ENCODE data around the gene AFF3.
"Not testable (repeated sequence)": the region's sequence is repeated elsewhere in the genome, so short reads cannot be mapped to it uniquely, and the experiment has no call there.

Gene AFF3

DNA sequence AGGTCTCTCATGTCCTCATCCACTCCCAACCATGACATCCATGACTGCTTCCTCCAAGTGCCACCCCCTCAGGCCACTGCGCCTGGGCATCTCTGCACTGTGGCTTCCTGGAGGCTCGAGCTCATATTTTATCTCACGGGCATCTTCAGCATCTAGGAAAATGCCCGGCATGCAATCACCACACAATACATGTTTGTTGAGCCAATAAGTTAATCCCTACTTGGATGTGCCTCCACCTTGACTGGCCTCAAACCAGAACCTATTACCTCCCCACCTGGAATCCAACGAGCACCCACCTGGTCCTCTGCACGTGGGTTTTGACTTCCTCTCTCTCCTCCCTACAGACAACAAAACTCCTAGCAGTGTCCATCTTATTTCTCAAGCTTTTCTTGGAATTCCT lies 453.7 kb downstream of the AFF3 start:
- DNase-seq, result no peak

DNA sequence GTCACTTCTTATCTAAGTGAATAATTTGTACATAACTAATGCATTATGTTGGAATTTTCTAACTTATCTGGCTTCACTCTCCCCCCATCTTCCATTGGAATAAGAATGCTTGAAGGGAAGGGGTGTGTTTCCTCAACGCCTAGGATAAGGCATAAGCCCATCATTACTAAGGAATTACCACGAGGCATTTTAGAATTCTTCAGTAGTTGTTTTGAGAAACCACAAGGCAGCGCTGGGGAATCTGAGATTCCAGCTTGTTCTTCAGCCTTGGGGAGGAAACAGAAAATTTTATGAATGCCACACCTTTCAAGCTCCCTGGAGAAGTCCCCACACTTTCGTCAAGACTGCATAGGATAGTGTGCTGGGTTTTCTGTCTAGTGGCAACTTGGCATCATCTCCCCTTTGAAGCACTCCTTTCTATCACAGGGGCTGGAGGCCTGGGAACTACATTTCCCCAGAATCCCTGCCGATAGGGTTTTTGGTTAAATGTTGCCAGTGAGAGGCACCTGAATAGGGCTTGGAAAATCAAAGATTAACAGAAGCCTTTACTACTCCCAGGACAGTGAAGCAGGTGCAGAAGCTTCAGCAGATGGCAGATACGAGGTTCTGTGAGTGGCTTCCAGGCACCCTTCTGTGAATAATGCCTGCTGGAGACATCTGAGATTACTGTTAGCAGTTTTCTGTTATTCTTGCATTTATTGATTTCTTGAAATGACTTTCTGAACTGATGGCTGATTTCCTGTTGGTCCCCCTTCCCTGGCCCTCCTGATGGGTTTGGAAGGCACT lies 459.9 kb downstream of the AFF3 start:
- DNase-seq, result no peak

DNA sequence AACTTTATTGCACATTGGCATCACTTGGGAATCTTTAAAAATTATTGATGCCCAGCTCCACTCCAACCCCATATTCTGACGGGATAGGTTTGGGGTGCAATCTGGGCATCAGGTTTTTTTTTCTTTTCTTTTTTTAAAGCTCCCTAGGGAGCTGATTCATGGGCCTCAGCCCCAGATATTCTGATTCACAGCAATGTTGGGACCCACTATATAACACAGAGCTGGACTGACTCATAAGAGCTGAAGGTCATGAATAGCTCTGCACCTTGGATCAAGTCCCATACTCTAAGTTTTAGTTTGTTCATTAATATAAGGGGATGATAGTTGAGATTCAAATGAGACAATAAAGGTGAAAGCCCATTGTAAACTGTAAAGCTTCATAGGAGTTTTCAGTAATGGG lies 461.4 kb downstream of the AFF3 start:
- no peak for DNase-seq

DNA sequence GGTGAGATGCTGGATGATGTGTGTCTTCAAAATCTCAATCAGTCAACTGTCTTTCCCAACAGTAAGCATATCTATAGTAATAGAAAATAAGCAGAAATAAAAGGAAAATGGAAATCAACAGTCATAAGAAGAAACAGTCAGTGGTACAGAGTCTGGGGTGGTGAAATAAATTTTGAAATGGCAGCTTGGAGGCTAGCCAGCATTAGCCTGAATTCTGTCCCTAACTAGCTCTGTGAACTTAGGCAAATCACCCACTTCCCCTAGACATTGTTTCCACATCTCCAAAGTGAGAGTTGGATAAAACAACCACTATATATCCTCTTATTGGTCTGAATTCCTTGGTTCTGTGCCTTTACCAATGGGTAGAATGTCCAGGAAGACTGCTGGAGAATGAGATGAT lies 462.9 kb downstream of the AFF3 start:
- DNase-seq, result no peak

DNA sequence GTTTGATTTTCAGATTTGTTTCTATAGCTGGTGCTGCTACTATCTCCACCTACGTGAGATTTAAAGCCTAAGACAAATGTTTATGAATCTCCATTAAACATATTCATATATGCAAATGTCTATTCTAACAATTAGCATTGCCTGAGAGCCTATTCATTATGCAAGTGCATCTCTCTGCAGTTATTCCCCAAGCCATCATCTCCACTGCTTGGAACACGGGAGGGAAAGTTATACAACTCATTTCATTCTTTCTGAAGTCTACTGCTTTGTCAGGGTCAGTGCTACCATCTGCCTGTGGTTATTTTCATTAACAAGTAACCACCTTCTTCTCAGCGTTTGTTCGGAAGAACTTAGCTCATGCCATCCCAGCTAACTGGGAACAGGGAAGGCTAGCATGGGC lies 463.8 kb downstream of the AFF3 start:
- DNase-seq, result no peak

DNA sequence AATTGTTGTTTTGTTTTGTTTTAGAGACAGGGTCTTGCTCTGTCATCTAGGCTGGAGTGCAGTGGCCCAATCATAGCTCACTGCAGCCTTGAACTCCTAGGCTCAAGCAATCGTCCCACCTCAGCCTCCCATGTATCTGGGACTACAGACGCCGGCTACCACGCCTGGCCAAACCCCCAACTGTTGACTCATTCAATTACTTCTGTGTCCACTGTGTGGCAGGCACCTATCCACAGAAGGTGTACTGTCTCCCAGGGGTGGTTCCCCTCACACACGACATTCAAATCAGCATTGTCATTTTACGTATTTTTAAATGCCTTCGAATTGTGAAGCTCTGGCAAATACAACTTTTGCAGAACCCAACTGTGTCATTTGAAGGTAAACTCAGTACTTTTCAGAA lies 464.6 kb downstream of the AFF3 start:
- DNase-seq, result no peak

DNA sequence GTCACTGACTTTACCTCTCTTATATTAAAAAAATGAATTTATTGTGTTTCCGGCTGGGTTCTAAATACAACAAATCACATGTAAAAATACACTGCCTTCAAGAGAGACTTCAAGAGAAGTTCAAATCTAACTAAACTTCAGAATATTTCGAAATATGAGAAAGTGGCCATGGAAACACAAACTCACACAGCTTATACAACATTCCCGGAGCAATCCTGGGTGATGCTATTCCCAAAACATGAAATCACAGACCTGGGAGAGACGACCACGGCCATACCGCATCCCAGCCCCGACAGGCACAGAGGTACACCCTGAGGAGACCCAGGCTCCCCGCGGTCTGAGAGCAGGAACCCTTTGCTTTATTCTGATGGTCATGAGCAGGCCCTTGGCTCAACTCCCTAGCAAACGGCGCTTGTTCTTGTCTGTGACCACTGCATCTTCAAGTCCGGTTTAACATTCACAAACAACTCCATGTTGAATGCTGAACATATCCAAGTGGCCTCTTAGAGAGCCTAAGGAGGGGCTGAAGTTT lies 467.2 kb downstream of the AFF3 start:
- DNase-seq, result no peak

DNA sequence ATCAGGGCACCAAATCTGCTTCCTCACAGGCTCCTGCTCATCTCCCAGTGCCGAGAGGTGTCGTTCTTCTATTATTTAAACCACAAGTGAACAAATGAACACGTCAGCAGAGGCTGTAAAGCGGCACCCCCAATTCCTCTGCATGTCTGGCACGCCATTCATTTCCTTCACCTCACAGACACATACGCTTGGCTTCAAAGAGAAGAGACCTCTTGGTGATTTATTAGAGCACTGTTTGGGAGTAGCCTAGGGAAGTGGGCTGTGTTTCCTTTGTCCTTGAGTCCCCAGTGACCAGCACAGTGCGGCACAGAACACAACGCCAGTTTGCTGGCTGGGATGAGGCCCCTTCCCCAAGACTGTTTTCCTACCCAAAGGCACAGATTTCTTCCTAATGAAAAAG lies 468.3 kb downstream of the AFF3 start:
- DNase-seq, result no peak

DNA sequence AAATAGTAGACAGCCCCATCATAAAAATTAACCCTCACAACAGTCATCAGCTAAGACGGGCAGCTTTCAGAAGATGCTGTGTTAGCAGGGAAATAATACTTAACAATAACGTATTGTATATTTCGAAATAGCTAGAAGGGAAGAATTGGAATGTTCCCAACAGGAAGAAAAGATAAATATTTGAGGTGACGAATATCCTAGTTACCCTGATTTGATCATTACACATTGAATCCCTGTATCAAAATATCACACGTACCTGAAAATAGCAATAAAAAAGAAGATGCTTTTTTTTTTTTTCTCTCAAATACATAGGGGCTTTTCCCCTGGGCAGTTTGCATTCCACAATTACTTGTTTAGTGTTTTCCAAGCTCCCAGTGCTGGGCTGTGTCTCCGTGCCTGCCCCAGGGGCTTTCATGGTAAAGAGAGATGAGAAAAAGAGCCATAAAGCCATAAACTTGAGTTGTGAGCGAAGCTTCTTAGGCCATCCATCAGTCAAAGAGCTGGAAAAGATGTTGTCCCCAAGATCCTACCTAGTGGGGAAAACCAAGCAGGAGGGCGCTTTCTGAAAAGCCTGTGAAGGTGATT lies 469.5 kb downstream of the AFF3 start:
- DNase-seq, result no peak

DNA sequence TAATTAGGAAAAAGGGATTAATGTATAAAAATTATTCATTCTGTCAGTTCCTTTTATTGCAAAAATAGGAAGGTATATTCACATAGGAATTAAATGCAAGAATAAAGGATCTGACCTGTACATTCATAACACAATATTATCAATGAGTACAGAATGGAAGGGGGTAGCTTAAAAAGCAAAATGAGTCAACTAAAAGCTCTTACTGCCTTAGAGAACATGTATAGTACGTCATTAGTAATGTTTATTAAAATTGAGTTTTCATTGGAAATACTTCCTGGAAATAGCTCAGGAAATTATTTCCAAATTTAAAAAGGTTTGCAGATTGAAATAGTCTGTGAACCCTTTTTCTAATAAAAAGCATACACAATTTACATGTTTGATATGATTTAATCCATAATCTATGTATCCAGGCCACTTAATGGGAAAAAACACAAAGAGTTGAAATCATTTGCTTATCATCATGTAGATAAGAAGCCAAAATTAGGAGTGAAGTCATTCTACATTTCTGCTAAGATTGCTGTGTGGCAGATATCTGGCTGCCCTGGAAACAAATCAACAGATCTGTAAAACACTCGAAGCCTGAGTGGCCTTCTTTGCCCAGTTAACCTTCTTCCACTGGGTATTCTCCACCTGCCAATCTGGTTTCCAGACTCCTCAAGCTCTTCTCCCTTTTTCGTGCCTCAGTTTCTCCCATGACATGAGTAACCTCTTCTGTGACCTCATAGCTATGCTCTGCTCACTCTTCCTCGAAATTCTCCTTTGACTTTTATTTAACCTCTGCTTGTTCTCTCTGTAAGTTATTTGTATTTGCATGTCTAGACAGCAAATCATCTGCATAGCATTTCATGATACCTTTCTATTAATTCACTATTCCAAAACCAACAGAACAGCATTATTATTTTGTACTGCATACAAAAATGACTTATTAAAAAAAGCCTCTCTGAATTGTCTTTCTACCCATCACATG lies 471.3 kb downstream of the AFF3 start:
- no peak for DNase-seq

DNA sequence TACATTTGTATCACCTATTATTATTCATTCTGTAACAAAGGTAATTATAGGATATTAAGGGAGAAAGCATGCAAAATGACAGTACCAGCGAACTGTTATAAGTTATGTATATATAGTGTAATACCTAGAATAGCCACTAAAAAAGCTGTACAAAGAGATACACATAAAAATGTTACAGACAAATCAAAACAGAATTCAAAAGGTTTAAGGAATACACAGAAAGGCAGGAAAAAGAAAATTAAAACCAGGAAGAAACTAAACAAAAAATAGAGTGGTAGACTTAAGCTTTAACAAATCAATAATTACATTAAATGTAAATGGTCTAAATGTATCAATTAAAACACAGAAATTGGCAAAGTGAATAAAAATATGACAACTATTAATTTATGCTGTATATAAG lies 476.1 kb downstream of the AFF3 start:
- DNase-seq, result no peak

DNA sequence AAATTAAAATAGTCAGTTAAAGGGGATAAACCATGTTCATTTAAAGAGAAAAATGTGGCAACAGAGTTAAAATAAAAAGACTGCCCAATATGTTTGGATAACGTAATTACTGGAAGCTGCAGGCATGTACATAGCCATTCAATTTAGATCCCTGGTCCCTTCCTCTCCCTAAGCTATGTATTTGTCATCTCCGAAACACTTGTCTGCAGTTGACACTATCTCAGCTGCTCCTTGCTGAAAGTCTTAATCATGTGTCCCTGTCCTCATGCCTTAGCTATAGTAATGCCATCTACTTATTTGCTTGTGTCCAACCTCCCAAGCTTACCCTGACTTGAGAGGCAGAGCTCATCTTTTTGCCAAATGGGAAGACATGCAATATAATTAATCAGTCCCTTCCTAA lies 478.7 kb downstream of the AFF3 start:
- DNase-seq, result no peak

DNA sequence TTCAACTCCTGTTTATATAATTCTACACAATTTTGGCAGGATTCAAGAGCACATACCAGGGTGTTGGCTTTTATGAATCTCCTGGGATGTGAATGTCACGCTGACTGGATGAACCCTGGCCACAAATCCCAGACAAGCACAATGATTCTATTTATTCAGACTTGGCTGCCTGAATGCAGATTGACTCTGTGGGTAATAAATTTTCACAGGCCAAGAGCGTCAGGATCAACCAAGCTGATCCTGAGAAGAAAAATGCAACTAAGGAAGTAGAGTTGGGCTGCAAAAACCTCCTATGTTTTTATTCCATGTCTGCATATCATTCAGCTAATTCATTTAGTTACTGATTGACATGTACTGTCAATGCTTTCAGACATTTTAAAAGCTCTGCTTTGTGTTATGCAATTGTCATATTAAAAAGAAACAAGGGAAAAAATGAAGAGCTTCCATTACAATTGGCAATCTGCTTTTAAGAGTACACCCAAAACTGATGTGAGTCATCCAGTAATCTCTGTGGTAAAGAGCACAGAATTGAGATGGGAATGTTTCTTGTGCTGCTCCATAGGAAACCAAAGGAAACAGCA lies 479.5 kb downstream of the AFF3 start:
- DNase-seq, result no peak

DNA sequence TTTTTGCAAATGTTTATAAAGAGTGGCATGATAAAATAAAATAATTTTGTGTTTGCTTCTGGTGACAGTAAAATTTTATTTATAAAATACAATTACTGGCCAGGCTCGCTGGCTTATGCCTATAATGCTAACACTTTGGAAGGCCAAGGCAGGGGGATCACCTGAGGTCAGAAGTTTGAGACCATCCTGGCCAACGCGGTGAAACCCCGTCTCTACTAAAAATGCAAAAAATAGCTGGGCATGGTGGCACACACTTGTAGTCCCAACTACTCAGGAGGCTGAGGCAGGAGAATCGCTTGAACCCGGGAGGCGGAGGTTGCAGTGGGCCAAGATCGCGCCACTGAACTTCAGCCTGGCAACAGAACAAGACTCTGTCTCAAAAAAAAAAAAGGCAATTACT lies 480.6 kb downstream of the AFF3 start:
- DNase-seq, result not testable (repeated sequence)

DNA sequence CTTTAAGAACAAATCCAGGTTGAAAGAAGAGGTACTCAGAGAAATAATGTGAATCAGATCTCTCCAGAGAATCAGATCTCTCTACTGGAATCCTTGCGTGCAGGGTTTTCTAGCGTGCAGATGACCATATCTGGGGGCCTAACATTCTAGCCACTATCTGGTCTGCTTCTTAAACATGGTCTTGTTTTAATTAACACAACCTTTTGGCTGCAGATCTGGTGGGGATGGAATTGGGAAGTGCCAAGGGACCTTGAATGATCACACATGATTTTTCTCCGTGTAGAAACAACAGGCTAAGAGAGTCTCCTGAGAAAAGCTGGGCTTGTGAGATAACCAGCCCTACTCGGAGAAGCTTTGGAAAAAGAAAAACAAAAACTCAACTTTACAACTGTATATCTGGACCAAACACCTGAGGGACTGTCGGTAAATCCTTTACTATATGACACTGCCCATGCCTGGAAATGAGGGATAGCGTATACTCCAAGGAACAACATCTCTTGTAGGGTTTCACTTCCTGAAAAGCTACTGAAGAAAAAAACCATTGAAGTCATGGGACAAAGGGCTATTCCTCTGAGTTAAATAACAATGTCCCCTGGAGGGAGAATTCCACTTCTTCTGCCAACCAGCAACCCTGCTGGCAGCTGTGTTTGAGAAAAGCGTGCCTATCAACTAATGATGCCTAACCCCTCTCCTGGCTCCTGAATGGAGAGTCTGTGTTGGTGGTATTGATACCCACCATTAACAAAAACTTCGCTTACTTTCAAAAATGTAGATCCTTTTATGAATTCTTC lies 481.6 kb downstream of the AFF3 start:
- no peak for DNase-seq

DNA sequence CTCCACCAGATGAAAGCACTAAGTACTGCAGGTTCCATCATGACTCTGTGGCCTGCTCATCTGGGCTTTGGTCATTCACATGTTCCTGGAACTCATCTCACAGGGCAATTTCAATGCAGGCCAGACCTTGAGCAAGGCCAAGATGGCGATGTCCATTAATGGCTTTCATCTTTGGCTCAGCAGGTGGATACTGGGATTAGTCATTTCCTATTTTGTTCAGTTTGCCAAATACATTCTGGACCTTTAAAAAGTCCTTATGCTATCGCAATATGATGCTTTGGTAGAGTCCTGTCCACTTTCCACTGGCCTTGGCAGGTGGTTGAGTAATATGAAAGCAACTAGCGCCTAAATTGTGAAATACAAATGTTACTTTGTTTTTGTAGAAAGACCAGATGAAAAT lies 482.5 kb downstream of the AFF3 start:
- no peak for DNase-seq

DNA sequence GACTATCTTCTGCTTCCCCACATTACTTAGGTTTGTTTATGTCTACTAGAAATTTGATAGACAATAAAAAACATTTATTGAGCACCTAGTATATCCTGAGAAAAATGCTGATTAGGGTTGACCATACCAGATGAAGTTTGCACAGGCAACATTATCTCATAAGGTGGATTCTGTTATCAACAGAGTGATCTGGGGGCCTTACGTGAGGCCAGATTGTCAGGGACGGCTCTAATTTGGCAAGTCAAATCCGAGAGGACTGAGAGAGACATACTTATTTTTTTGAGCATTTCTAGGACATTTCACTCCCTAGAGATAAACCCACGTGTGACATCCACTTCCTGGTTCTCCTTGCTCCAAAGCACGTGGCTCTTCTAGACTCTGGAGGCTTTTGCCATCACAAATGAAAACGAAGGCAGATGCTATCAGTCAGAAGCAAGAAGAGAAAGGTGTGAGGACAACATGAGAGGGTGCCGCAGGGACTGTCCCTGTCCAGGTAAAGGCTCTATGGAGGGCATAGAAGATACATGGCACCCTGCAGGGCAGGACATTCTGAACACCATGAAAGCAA lies 484.6 kb downstream of the AFF3 start:
- no peak for DNase-seq

DNA sequence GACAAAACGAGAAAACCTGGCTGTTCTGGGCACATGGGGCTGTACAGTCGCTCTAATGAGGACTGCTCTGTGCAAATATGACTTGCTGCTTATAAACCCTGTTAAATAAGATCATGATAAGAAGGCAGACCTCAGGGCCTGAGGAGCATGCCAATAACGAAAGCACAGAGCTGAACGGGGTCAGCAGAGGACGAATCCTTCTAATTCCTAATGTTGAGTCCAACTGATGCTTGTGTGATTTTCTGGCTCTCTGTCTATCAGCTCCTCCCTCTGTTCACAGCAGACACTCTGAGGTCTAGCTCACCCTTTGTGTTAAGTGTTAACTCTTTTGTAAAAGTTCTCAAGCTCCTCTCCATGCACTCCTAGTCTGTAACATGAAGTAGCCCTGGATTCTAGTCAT lies 485.4 kb downstream of the AFF3 start:
- no peak for DNase-seq

DNA sequence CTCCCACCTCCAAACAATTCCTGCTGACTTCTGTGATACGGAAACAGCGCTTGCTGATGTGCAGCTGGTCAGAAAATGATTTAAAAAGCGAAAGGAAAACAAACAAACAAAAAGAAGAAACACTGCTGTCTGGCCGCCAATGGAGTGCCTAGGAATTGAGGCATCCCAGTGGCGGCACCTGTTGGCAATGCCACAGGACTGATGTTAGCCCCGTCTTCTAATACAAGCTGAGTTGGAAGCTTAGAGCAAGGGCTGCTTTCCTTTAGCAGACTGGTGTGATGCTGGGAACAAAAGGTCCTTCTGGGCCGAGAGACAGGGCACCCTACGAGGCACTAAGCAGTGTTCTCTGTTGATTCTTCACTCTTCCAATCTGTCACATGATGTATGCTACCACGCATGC lies 489.0 kb downstream of the AFF3 start:
- no peak for DNase-seq

DNA sequence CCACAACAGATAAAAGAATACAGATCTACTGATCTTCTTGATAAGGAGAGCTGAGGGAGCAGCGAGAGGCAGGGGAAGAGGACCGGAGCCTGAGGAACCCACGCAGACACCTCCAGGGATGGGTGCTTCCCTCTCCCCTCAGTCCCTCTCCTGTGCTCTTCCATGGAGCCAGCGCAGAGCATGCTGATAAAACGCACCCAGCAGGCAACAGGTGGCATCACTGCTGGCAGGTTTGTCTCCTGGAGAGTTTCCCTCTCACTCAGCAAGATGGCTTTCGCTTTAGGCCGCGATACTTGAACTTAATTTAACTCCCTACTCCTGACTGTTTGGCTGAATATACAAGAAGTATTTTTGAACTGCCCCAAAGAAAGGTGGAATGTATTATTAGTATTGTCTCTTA lies 489.5 kb downstream of the AFF3 start:
- no peak for DNase-seq

DNA sequence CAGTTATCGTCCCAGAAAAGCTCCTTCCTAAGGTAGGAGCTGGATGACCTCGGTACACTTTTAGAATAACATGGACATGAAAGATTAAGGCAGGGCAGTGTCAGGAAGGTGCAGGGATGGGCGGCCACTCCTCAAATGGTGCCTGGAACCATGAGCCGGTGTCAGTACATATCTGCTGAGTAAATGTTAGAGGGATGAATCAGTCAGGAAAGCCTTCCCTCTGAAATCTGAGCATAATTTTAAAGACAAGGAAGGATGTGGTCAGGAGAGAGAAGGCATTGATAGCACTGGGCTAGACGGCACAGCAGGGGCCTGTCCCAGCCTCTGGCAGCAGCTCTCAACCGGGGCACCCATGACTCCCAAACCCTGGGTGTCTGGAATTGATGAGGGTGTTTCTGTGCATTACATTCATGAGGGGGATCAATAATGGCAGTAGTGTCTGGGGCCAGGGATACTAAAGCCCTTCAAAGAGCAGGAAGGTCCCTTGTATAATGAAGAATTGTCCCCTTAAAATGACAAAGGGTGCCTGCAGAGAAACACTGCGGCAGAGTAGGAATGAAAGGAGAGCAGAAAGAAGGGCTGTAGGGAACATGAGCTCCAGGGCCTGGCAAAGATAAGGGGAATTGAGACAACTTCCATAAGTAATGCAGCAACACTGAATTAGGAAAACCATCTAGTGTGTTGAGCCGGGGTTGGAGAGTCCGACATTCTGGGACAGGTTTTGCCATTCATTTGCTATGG lies 490.3 kb downstream of the AFF3 start:
- DNase-seq, result no peak
